K562 (cell line): ENCODE results near the gene TNF. TPM values are rescaled to one million over a fixed set of nuclear protein-coding genes. Genes with fewer than 3 reads are reported as not detected.

ENCODE experiments used
- ATF4 ChIP-seq: fragments of 450-650 bp; formaldehyde crosslinking; IDR thresholded peaks from 2 replicates; pipeline ENCODE4 v1.4.0; 2022; ENCODE audit warnings: mild to moderate bottlenecking, moderate library complexity
- BRD4 ChIP-seq: fragments of 200-600 bp; sonication (generic); IDR thresholded peaks from 2 replicates; pipeline ENCODE4 v1.6.1; 2017; ENCODE audit warnings: inconsistent platforms
- HLTF ChIP-seq: fragments of 450-650 bp; IDR thresholded peaks from 2 replicates; pipeline ENCODE4 v1.6.1; 2016
- IFI16 ChIP-seq: fragments of 250-450 bp; sonication (Bioruptor Pico); IDR thresholded peaks from 2 replicates; pipeline ENCODE4 v2.1.2; 2022; ENCODE audit warnings: mild to moderate bottlenecking, inconsistent platforms
- MECOM ChIP-seq: fragments of 250-450 bp; sonication (Bioruptor Pico); IDR thresholded peaks from 2 replicates; pipeline ENCODE4 v1.8.0; 2022; ENCODE audit warnings: inconsistent platforms
- NFIC ChIP-seq: fragments of 450-650 bp; IDR thresholded peaks from 2 replicates; pipeline ENCODE4 v1.6.1; 2017; ENCODE audit warnings: mild to moderate bottlenecking, inconsistent platforms
- NFXL1 ChIP-seq: fragments of 450-650 bp; formaldehyde crosslinking; IDR thresholded peaks from 2 replicates; pipeline ENCODE4 v1.4.0; 2021; ENCODE audit warnings: mild to moderate bottlenecking
- PCBP2 ChIP-seq: fragments of 200-400 bp; formaldehyde crosslinking; IDR thresholded peaks from 2 replicates; pipeline ENCODE4 v1.6.1; 2018; ENCODE audit warnings: low read length, low read depth, mild to moderate bottlenecking, moderate library complexity; ENCODE audit not compliant: poor library complexity, severe bottlenecking
- POLR2AphosphoS2 ChIP-seq: IDR thresholded peaks from 2 replicates; pipeline ENCODE4 v1.6.1; 2012; ENCODE audit warnings: low read length, improper control_type of control experiment
- POLR2B ChIP-seq: fragments of 450-650 bp; IDR thresholded peaks from 2 replicates; pipeline ENCODE4 v1.6.1; 2018; ENCODE audit warnings: low read depth; ENCODE audit not compliant: partially characterized antibody
- POLR2H ChIP-seq: IDR thresholded peaks from 2 replicates; pipeline ENCODE4 v1.6.1; 2016; ENCODE audit warnings: missing genetic modification characterization, low read depth, mild to moderate bottlenecking, control low read depth, missing compliant biosample characterization, moderate library complexity
- RBM17 ChIP-seq: fragments of 200-400 bp; formaldehyde crosslinking; IDR thresholded peaks from 2 replicates; pipeline ENCODE4 v1.6.1; 2017; ENCODE audit warnings: low read depth, mild to moderate bottlenecking, low read length, borderline replicate concordance
- SAP30 ChIP-seq: fragments of 200-600 bp; sonication (generic); IDR thresholded peaks from 2 replicates; pipeline ENCODE4 v1.6.1; 2012; ENCODE audit warnings: borderline replicate concordance, low read depth, mild to moderate bottlenecking, moderate library complexity, low read length, control low read depth, inconsistent platforms; ENCODE audit not compliant: insufficient read depth, poor library complexity, severe bottlenecking
- TAF1 ChIP-seq: IDR thresholded peaks from 2 replicates; pipeline ENCODE4 v1.6.1; 2011; ENCODE audit warnings: mild to moderate bottlenecking, low read length, moderate library complexity; ENCODE audit not compliant: insufficient read depth, control insufficient read depth, severe bottlenecking; ENCODE audit errors: extremely low read depth
- TAL1 ChIP-seq: fragments of 450-650 bp; IDR thresholded peaks from 2 replicates; pipeline ENCODE4 v1.6.1; 2016; ENCODE audit warnings: mild to moderate bottlenecking
- TCF3 ChIP-seq: sonication (generic); formaldehyde crosslinking; IDR thresholded peaks from 2 replicates; pipeline ENCODE4 v1.4.0; 2020; ENCODE audit warnings: mild to moderate bottlenecking, missing genetic modification reagents
- U2AF2 ChIP-seq: fragments of 200-400 bp; formaldehyde crosslinking; optimal IDR thresholded peaks from 2 replicates; pipeline ENCODE3; 2017; ENCODE audit warnings: low read depth, mild to moderate bottlenecking, low read length
- ZC3H11A ChIP-seq: IDR thresholded peaks from 2 replicates; pipeline ENCODE4 v1.6.1; 2012; ENCODE audit warnings: low read depth, low read length, improper control_type of control experiment
- ZFPM2 ChIP-seq: fragments of 250-450 bp; sonication (Bioruptor Pico); IDR thresholded peaks from 2 replicates; pipeline ENCODE4 v1.5.1; 2022; ENCODE audit warnings: mild to moderate bottlenecking
- ZNF23 ChIP-seq: fragments of 250-450 bp; sonication (Bioruptor Pico); IDR thresholded peaks from 2 replicates; pipeline ENCODE4 v1.4.0; 2020; ENCODE audit warnings: mild to moderate bottlenecking
- ZNF408 ChIP-seq: fragments of 250-450 bp; sonication (Bioruptor Pico); IDR thresholded peaks from 2 replicates; pipeline ENCODE4 v1.4.0; 2020; ENCODE audit warnings: low read depth, mild to moderate bottlenecking, moderate library complexity
- ZSCAN29 ChIP-seq: fragments of 450-650 bp; IDR thresholded peaks from 2 replicates; pipeline ENCODE4 v1.6.1; 2017
- ZSCAN32 ChIP-seq: fragments of 450-650 bp; formaldehyde crosslinking; IDR thresholded peaks from 2 replicates; pipeline ENCODE4 v1.4.0; 2020; ENCODE audit warnings: mild to moderate bottlenecking, moderate library complexity
- polyA plus RNA-seq, 8 experiments: library from polyadenylated mRNA; depleted of rRNA in 4 of 8; stranded (reverse) in 5 of 8; unstranded in 3 of 8; fragments of >200 nt; fragmentation: Nextera tagmentation in 2 of 8; fragmentation: Illumina TruSeq in 1 of 8; extraction: Ambion mirVana in 2 of 8; extraction: Trizol in 1 of 8; gene quantifications; 2 replicates each; pipeline versions ENCODE4 v1.2.1 to v1.2.3, GENCODE V29; 2011 to 2014; ENCODE audit warnings: inconsistent platforms in 1 of 8, missing spikeins in 1 of 8
- total RNA-seq, 7 experiments: library from RNA; depleted of rRNA in 6 of 7; stranded (reverse); fragments of >200 nt in 6 of 7; fragmentation: Illumina TruSeq in 2 of 7; extraction: Trizol in 2 of 7; gene quantifications; 2 replicates each; pipeline versions ENCODE4 v1.2.1 to v1.2.3, GENCODE V29; 2011 to 2021; ENCODE audit warnings: low replicate concordance in 1 of 7
- TF ChIP-seq, protein P1 (sequence below), 2 experiments: fragments of 450-650 bp; IDR thresholded peaks; 2 replicates each; pipeline ENCODE4 v1.6.1; 2018; ENCODE audit warnings: mild to moderate bottlenecking in 2 of 2, low read depth in 1 of 2; ENCODE audit not compliant: partially characterized antibody in 2 of 2

TNF gene
- total and polyA plus RNA-seq, 9 of the 15 experiments (the other 6 are each of a cell fraction or from before 2014, with no cell fraction given): 0.08 to 0.40 TPM; not detected in 7

GRCh38 chr6:31541658-31542521 is 33.5 kb upstream of the TNF start, which contains the start of gene DDX39B (continued):
- TF ChIP-seq IFI16 (CRISPR knock-in tag) (no peak), ATF4 (CRISPR knock-in tag) (peak; percentile 66), ZNF408 (CRISPR knock-in tag) (no peak), ZFPM2 (no peak), U2AF2 (no peak), ZSCAN29 (peak; percentile 89), SAP30 (peak; percentile 53), TAL1 (peak; percentile 54), ZSCAN32 (CRISPR knock-in tag) (peak; percentile 54; the same call in 1 of the 2 replicates), POLR2B (peak; percentile 97), TAF1 (peak; percentile 99), NFIC (peak; percentile 72), ZNF23 (peak; percentile 62; the same call in 1 of the 2 replicates), NFXL1 (CRISPR knock-in tag) (no peak), BRD4 (peak; percentile 100), MECOM (no peak), PCBP2 (no peak), RBM17 (no peak), HLTF (peak; percentile 87), POLR2H (tag) (peak; percentile 97), POLR2AphosphoS2 (no peak), ZC3H11A (no peak; the same call in 1 of the 2 replicates), TCF3 (CRISPR knock-in tag) (peak; percentile 46)
- TF ChIP-seq, protein P1, sequence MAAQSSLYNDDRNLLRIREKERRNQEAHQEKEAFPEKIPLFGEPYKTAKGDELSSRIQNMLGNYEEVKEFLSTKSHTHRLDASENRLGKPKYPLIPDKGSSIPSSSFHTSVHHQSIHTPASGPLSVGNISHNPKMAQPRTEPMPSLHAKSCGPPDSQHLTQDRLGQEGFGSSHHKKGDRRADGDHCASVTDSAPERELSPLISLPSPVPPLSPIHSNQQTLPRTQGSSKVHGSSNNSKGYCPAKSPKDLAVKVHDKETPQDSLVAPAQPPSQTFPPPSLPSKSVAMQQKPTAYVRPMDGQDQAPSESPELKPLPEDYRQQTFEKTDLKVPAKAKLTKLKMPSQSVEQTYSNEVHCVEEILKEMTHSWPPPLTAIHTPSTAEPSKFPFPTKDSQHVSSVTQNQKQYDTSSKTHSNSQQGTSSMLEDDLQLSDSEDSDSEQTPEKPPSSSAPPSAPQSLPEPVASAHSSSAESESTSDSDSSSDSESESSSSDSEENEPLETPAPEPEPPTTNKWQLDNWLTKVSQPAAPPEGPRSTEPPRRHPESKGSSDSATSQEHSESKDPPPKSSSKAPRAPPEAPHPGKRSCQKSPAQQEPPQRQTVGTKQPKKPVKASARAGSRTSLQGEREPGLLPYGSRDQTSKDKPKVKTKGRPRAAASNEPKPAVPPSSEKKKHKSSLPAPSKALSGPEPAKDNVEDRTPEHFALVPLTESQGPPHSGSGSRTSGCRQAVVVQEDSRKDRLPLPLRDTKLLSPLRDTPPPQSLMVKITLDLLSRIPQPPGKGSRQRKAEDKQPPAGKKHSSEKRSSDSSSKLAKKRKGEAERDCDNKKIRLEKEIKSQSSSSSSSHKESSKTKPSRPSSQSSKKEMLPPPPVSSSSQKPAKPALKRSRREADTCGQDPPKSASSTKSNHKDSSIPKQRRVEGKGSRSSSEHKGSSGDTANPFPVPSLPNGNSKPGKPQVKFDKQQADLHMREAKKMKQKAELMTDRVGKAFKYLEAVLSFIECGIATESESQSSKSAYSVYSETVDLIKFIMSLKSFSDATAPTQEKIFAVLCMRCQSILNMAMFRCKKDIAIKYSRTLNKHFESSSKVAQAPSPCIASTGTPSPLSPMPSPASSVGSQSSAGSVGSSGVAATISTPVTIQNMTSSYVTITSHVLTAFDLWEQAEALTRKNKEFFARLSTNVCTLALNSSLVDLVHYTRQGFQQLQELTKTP (IDR thresholded peaks at IDR 0.05; ENCODE audit: low read depth in 1 of 2, partially characterized antibody in 2 of 2): peak; percentile 74 to 92
